DND-41 (cell line): ENCODE data around the gene FZD10.

Experiments
- EZH2 ChIP-seq: IDR thresholded peaks from 3 replicates; pipeline ENCODE4 v1.6.1; 2012; ENCODE audit warnings: borderline replicate concordance, low read depth, mild to moderate bottlenecking, moderate library complexity, low read length, inconsistent platforms; ENCODE audit not compliant: severe bottlenecking
- TF ChIP-seq, protein P1 (sequence below): IDR thresholded peaks from 2 replicates; pipeline ENCODE4 v1.5.1; 2012; ENCODE audit warnings: borderline replicate concordance, low read length, moderate library complexity, mild to moderate bottlenecking; ENCODE audit not compliant: poor library complexity, severe bottlenecking; ENCODE audit errors: extremely low read depth

DNA sequence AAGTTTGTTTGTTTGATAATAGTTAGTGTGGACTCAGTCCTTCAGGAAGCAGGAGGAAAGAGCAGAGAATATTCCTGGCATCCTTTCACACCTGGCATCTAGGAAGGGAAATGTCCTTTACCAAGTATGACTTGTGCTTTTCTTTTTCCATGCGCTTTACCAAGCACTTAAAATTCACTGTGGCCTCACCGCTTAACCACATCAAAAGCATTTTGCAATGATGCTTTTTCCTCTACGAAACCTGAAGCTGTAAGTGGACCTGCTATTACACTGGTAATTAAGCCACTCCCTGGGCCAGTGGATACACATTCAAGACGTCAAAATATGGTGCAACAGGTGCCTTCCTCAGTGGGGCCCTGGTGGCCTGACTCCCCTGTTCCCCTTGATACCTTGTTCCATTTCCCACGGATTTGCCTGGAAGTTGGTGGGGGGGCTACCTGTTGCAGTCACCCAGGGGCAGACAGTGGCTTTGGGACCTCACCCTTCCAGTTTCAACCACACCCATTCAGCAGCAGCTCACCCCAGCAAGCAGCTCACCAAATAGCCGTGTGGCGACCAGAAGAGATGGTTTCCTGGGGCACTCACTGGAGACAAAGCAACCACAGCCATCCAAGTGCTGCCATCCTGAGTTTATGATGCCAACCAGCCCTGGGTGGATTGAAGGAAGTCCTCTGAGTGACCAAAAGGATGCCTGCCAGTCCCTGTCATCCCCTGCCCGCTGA lies 14.2 kb upstream of the FZD10 start:
- TF ChIP-seq, protein P1, sequence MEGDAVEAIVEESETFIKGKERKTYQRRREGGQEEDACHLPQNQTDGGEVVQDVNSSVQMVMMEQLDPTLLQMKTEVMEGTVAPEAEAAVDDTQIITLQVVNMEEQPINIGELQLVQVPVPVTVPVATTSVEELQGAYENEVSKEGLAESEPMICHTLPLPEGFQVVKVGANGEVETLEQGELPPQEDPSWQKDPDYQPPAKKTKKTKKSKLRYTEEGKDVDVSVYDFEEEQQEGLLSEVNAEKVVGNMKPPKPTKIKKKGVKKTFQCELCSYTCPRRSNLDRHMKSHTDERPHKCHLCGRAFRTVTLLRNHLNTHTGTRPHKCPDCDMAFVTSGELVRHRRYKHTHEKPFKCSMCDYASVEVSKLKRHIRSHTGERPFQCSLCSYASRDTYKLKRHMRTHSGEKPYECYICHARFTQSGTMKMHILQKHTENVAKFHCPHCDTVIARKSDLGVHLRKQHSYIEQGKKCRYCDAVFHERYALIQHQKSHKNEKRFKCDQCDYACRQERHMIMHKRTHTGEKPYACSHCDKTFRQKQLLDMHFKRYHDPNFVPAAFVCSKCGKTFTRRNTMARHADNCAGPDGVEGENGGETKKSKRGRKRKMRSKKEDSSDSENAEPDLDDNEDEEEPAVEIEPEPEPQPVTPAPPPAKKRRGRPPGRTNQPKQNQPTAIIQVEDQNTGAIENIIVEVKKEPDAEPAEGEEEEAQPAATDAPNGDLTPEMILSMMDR, result no peak
- no peak for TF ChIP-seq EZH2
